GM12872 (cell line): ENCODE measurements around the gene PRR16.

Source experiments
- CTCF ChIP-seq: IDR thresholded peaks from 3 replicates; pipeline ENCODE4 v1.5.1; 2011; ENCODE audit warnings: low read depth, mild to moderate bottlenecking, low read length, moderate library complexity; ENCODE audit not compliant: insufficient read depth

Gene PRR16

GRCh38 chr5:120628156-120628555 is 164.1 kb downstream of the PRR16 start:
- no peak for TF ChIP-seq CTCF

DNA sequence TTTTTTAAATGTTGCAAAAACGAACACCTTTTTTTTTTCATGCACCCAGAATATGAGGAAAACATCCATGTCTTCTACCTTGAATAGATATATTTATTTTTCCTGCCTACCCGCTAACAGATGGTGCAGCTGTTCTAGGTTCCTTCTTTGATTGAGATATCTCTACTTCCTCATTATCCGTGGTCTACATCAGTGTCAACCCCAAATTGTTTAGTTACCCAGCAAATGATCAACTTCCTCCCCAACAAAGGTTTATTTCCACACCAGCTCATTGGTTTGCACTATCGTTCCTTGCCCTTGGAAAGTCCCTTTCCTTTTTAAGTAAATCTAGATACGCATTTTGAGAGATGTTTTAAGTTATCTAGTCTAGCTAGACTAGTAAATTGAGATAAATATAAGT is 166.4 kb downstream of the PRR16 start:
- no peak for TF ChIP-seq CTCF

DNA sequence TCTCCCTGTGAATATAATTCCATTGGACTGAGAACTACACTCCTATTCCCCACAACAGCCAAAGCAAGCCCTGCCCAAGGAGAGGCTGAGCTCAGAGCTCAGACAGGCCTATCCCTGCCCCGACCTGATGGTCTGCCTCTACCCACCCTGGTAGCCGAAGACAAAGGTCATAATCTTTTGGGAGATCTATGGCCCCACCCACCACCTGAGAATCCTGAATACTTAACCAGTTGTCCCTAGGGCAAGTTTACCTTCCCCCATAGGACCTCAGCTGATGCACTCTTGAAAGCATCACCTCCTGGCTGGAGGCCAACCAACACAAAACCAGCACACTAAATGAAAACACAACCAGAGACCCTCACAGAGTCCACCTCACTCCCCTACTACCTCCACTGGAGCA is 167.5 kb downstream of the PRR16 start:
- TF ChIP-seq CTCF = no peak

- TF ChIP-seq CTCF = no peak
Observed at GRCh38 chr5:120632430-120632829, 168.3 kb downstream of the PRR16 start.

GRCh38 chr5:120638449-120638848 is 174.3 kb downstream of the PRR16 start:
- TF ChIP-seq CTCF = no peak

- TF ChIP-seq CTCF = no peak
Observed at GRCh38 chr5:120640778-120641177, 176.7 kb downstream of the PRR16 start.

DNA sequence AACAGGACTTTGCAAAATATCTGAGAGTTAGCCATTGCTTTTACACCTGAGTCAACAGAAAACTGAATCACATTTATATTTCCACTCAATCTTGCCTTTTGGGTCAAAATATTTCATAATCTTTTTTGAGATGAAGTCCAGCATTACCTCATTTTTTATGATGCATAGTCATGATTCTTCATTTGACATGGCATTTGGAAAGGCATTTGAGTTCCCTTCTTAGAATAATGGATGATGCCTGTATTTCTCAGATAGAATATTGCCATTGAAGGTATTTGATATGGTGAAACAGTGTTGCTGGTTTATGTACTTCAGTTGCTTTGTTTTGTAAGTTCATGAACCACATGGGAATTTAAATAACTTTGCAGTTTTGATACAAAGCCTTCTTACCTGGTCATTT is 180.4 kb downstream of the PRR16 start:
- no peak for TF ChIP-seq CTCF
